ENCODE measurements around the gene SOCS3.

The SOCS3 gene

DNA sequence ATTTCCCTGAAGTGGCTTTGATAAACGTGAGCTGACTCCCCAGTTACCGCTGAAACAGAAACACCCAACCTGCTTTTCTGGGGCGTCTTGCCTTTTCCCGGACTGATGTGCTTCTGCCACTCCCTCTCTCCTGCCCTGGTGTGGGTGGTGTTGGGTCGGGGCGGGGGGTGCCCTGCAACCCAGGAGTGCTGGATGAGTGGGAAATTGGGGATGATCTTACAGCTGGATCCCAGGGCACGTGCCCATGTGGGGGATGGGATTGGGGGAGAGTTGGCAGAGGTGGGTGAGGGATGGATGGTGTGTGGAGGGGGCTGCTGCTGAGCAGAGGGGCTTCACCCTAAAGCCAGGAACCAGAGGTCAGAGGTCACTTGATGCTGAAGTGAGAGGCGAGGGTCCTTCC, 47.0 kb upstream of the SOCS3 start:
- H3K27ac ChIP-seq (ENCODE audit: extremely low read depth, low read depth, low read length): no peak overlapping the region
- ChIA-PET POLR2A (no interaction called here), CTCF (interaction anchor here (0.9 to 2.4 kb wide), 2 partner anchors 15 to 46 kb away, joined by 3 to 8 read pairs; no protein-coding TSS in a partner anchor)
- no peaks in the 10 kb centered on the region for H3K9me3 ChIP-seq (ENCODE audit: control insufficient read depth, insufficient read depth, low read depth, low read length)
- peaks cover 22 to 81% of the 10 kb centered on the region in 2 experiments; a peak in 2 of 3 replicates for H3K36me3 ChIP-seq (ENCODE audit: control insufficient read depth in 2 of 2, insufficient read depth in 1 of 2, low read length in 2 of 2)
- no peak for TF ChIP-seq HOXD13 (CRISPR knock-in tag; IDR thresholded peaks at IDR 0.05; ENCODE audit: borderline replicate concordance)
- no peak for TF ChIP-seq ZNF555 (tag by site-specific recombination; conservative IDR thresholded peaks at IDR 0.05)
- TF ChIP-seq EGR2 (tag by site-specific recombination; IDR thresholded peaks at IDR 0.05; ENCODE audit: low read depth): peak; percentile 33; the same call in 1 of the 2 replicates
- no peak for TF ChIP-seq ZNF560 (tag by site-specific recombination; IDR thresholded peaks at IDR 0.05; ENCODE audit: borderline replicate concordance)
- TF ChIP-seq ZNF529 (tag by site-specific recombination; IDR thresholded peaks at IDR 0.05; ENCODE audit: insufficient replicate concordance): no peak
- no peak for TF ChIP-seq GLIS1 (tag by site-specific recombination; IDR thresholded peaks at IDR 0.05)
- TF ChIP-seq ZBTB7A (tag by site-specific recombination; IDR thresholded peaks at IDR 0.05; ENCODE audit: low read depth): no peak
- peak; percentile 32; the same call in 1 of the 2 replicates for TF ChIP-seq ZFHX2 (tag by site-specific recombination; conservative IDR thresholded peaks at IDR 0.05)
- no peak overlapping the region for H3K4me3 ChIP-seq (ENCODE audit: low read depth, low read length)
- H3K4me1 ChIP-seq (ENCODE audit: control insufficient read depth, insufficient read depth, low read length): peaks cover 10% of the 10 kb centered on the region

GRCh38 chr17:78406396-78406795, 46.5 kb upstream of the SOCS3 start:
- ChIA-PET CTCF (interaction anchor here (1.5 to 2.4 kb wide), 2 partner anchors 15 to 39 kb away, joined by 4 to 8 read pairs; no protein-coding TSS in a partner anchor), POLR2A (no interaction called here)
- TF ChIP-seq ZNF416 (tag by site-specific recombination; IDR thresholded peaks at IDR 0.05) (no peak), ZNF292 (tag by site-specific recombination; IDR thresholded peaks at IDR 0.05; ENCODE audit: borderline replicate concordance, low read depth) (no peak), ZNF132 (tag by site-specific recombination; IDR thresholded peaks at IDR 0.05; ENCODE audit: borderline replicate concordance) (no peak), ZNF549 (tag by site-specific recombination; IDR thresholded peaks at IDR 0.05) (no peak), ZNF530 (tag by site-specific recombination; IDR thresholded peaks at IDR 0.05; ENCODE audit: low read depth) (no peak), ZNF175 (tag by site-specific recombination; IDR thresholded peaks at IDR 0.05) (no peak), MZF1 (tag by site-specific recombination; IDR thresholded peaks at IDR 0.05; ENCODE audit: borderline replicate concordance) (no peak), ZNF2 (tag by site-specific recombination; IDR thresholded peaks at IDR 0.05) (no peak)
- H3K9me3 ChIP-seq (ENCODE audit: control insufficient read depth, insufficient read depth, low read depth, low read length): no peaks in the 10 kb centered on the region
- H3K4me1 ChIP-seq (ENCODE audit: control insufficient read depth, insufficient read depth, low read length): peaks cover 10% of the 10 kb centered on the region
- H3K27ac ChIP-seq (ENCODE audit: extremely low read depth, low read depth, low read length): no peak overlapping the region
- H3K4me3 ChIP-seq (ENCODE audit: low read depth, low read length): no peak overlapping the region
- H3K36me3 ChIP-seq (ENCODE audit: control insufficient read depth in 2 of 2, insufficient read depth in 1 of 2, low read length in 2 of 2): peaks cover 22 to 84% of the 10 kb centered on the region in 2 experiments; a peak in 2 of 3 replicates

DNA sequence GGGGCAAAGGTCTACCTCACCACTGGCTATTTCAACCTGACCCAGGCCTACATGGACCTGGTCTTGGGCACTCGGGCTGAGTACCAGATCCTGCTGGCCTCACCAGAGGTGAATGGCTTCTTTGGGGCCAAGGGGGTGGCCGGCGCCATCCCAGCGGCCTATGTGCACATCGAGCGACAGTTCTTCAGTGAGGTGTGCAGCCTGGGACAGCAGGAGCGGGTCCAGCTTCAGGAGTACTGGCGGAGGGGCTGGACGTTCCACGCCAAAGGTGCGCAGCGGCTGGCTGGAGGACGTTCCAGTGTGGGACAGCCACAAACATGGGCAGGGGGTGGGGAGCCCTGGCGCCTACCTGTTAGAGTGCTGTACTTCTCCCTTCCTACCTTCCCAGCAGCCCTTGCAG, 43.9 kb upstream of the SOCS3 start:
- TF ChIP-seq OSR2 (tag by site-specific recombination; IDR thresholded peaks at IDR 0.05) (no peak), ZNF133 (tag by site-specific recombination; IDR thresholded peaks at IDR 0.05) (no peak), ZXDB (tag by site-specific recombination; IDR thresholded peaks at IDR 0.05) (no peak), SCRT1 (tag by site-specific recombination; IDR thresholded peaks at IDR 0.05; ENCODE audit: borderline replicate concordance) (no peak), ZNF394 (tag by site-specific recombination; IDR thresholded peaks at IDR 0.05; ENCODE audit: borderline replicate concordance) (no peak), ZIC2 (tag by site-specific recombination; IDR thresholded peaks at IDR 0.05) (no peak), FEZF1 (tag by site-specific recombination; IDR thresholded peaks at IDR 0.05) (no peak), ZNF23 (tag by site-specific recombination; IDR thresholded peaks at IDR 0.05; ENCODE audit: borderline replicate concordance) (no peak), ZNF184 (tag by site-specific recombination; IDR thresholded peaks at IDR 0.05) (no peak), MZF1 (tag by site-specific recombination; IDR thresholded peaks at IDR 0.05; ENCODE audit: borderline replicate concordance) (no peak), ZNF558 (tag by site-specific recombination; IDR thresholded peaks at IDR 0.05) (no peak), SETDB1 (IDR thresholded peaks at IDR 0.05; ENCODE audit: insufficient read length, low read length) (no peak), ZNF26 (tag by site-specific recombination; IDR thresholded peaks at IDR 0.05) (no peak), ZNF248 (tag by site-specific recombination; IDR thresholded peaks at IDR 0.05) (no peak), ZNF174 (tag by site-specific recombination; IDR thresholded peaks at IDR 0.05) (no peak)
- TF ChIP-seq, protein P1, sequence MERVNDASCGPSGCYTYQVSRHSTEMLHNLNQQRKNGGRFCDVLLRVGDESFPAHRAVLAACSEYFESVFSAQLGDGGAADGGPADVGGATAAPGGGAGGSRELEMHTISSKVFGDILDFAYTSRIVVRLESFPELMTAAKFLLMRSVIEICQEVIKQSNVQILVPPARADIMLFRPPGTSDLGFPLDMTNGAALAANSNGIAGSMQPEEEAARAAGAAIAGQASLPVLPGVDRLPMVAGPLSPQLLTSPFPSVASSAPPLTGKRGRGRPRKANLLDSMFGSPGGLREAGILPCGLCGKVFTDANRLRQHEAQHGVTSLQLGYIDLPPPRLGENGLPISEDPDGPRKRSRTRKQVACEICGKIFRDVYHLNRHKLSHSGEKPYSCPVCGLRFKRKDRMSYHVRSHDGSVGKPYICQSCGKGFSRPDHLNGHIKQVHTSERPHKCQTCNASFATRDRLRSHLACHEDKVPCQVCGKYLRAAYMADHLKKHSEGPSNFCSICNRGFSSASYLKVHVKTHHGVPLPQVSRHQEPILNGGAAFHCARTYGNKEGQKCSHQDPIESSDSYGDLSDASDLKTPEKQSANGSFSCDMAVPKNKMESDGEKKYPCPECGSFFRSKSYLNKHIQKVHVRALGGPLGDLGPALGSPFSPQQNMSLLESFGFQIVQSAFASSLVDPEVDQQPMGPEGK (tag by site-specific recombination; IDR thresholded peaks at IDR 0.05): no peak
- H3K27ac ChIP-seq (ENCODE audit: extremely low read depth, low read depth, low read length): no peak overlapping the region
- CTCF ChIA-PET: no interaction called here
- no peak overlapping the region for H3K4me3 ChIP-seq (ENCODE audit: low read depth, low read length)
- H3K36me3 ChIP-seq (ENCODE audit: control insufficient read depth in 2 of 2, insufficient read depth in 1 of 2, low read length in 2 of 2): peaks cover 28 to 95% of the 10 kb centered on the region in 2 experiments; a peak in 2 of 3 replicates
- H3K9me3 ChIP-seq (ENCODE audit: control insufficient read depth, insufficient read depth, low read depth, low read length): no peaks in the 10 kb centered on the region
- peaks cover 4% of the 10 kb centered on the region for H3K4me1 ChIP-seq (ENCODE audit: control insufficient read depth, insufficient read depth, low read length)
- POLR2A ChIA-PET: no interaction called here
